IgD-negative memory B cell (primary cell): ENCODE data around the gene VAMP5. TPM values are rescaled to one million over a fixed set of nuclear protein-coding genes. Genes with fewer than 3 reads are reported as not detected.
"Not testable (repeated sequence)": the region's sequence is repeated elsewhere in the genome, so short reads cannot be mapped to it uniquely, and the experiment has no call there.

Experiments
- H3K27ac Mint-ChIP-seq, 3 donors: one replicate each; pipeline ENCODE4 v1.8.0; 2020 to 2022; ENCODE audit warnings: mild to moderate bottlenecking in 3 of 3, mixed read lengths in 3 of 3, moderate library complexity in 1 of 3
- H3K27me3 Mint-ChIP-seq: one replicate; pipeline ENCODE4 v1.8.0; 2021; ENCODE audit warnings: mixed read lengths
- H3K36me3 Mint-ChIP-seq: one replicate; pipeline ENCODE4 v1.8.0; 2020; ENCODE audit warnings: mild to moderate bottlenecking, mixed read lengths
- H3K4me1 Mint-ChIP-seq, 3 donors: one replicate each; pipeline ENCODE4 v1.8.0; 2020 to 2022; ENCODE audit warnings: mixed read lengths in 3 of 3, mild to moderate bottlenecking in 1 of 3
- H3K4me3 Mint-ChIP-seq, 4 donors: one replicate each; pipeline ENCODE4 v1.8.0; 2020 to 2022; ENCODE audit warnings: mild to moderate bottlenecking in 4 of 4, mixed read lengths in 4 of 4, moderate library complexity in 3 of 4
- H3K9me3 Mint-ChIP-seq, 3 donors: one replicate each; pipeline ENCODE4 v1.8.0; 2020 to 2021; ENCODE audit warnings: mixed read lengths in 3 of 3, mild to moderate bottlenecking in 1 of 3
- polyA plus RNA-seq: library from polyadenylated mRNA; unstranded; fragments of 300-500 nt; fragmentation: Illumina TruSeq; gene quantifications from one replicate; pipeline ENCODE4 v1.2.3, GENCODE V29; 2021

Gene VAMP5
- polyA plus RNA-seq = 43.0 TPM

GRCh38 chr2:85584354-85584856 lies at the start of gene VAMP5:
Gene VAMP5, plus strand, starts transcription at chr2:85584431. Its CDS starts 60 bp downstream, at chr2:85584491.
- H3K36me3 Mint-ChIP-seq = peaks cover 8% of the 10 kb centered on the region
- peak within 1 kb of the TSS; percentile 36 to 88 (median 46) for H3K27ac Mint-ChIP-seq
- no peaks in the 10 kb centered on the region for H3K27me3 Mint-ChIP-seq
- peak within 1 kb of the TSS; percentile 65 to 94 (median 88) for H3K4me3 Mint-ChIP-seq
- H3K9me3 Mint-ChIP-seq = no peaks in the 10 kb centered on the region
- peaks cover 23 to 28% (median 28%) of the 10 kb centered on the region in 3 donors for H3K4me1 Mint-ChIP-seq

GRCh38 chr2:85534881-85535280 lies 49.4 kb upstream of the VAMP5 start:
- peak overlapping the region in 1 of 4 donors; percentile 49 for H3K4me3 Mint-ChIP-seq
- H3K27ac Mint-ChIP-seq = no peak overlapping the region
- H3K36me3 Mint-ChIP-seq = no peaks in the 10 kb centered on the region

GRCh38 chr2:85536479-85536878 lies 47.8 kb upstream of the VAMP5 start:
- peaks cover 16 to 23% (median 20%) of the 10 kb centered on the region in 3 donors for H3K4me1 Mint-ChIP-seq
- no peaks in the 10 kb centered on the region for H3K27me3 Mint-ChIP-seq
- peaks cover 2% of the 10 kb centered on the region for H3K36me3 Mint-ChIP-seq
- peaks cover 0 to 2% (median 0%) of the 10 kb centered on the region in 3 donors for H3K9me3 Mint-ChIP-seq
- peak overlapping the region in 2 of 3 donors; percentile 76 to 95 for H3K27ac Mint-ChIP-seq
- H3K4me3 Mint-ChIP-seq = peak overlapping the region in 1 of 4 donors; percentile 95

More at GRCh38 chr2:85534881-85535280, 49.4 kb upstream of the VAMP5 start:
- H3K9me3 Mint-ChIP-seq = peaks cover 0 to 2% (median 0%) of the 10 kb centered on the region in 3 donors
- peaks cover 2% of the 10 kb centered on the region for H3K27me3 Mint-ChIP-seq
- H3K4me1 Mint-ChIP-seq = peaks cover 7 to 8% (median 8%) of the 10 kb centered on the region in 3 donors

- H3K27ac Mint-ChIP-seq = peak overlapping the region; percentile 93 to 98 (median 95)
- peaks cover 0 to 2% (median 0%) of the 10 kb centered on the region in 3 donors for H3K9me3 Mint-ChIP-seq
These were observed 46.4 kb upstream of the VAMP5 start for GRCh38 chr2:85537600-85538506.

GRCh38 chr2:85538507-85539360 lies 45.5 kb upstream of the VAMP5 start, which contains the start of gene MAT2A:
Gene MAT2A, plus strand, starts transcription at chr2:85539168. Its CDS starts 120 bp downstream, at chr2:85539288.
- peaks cover 3% of the 10 kb centered on the region for H3K36me3 Mint-ChIP-seq
- no peaks in the 10 kb centered on the region for H3K27me3 Mint-ChIP-seq
- peak within 1 kb of the TSS; percentile 94 to 98 (median 95) for H3K27ac Mint-ChIP-seq
- peaks cover 24 to 34% (median 25%) of the 10 kb centered on the region in 3 donors for H3K4me1 Mint-ChIP-seq
- H3K9me3 Mint-ChIP-seq = peaks cover 0 to 2% (median 0%) of the 10 kb centered on the region in 3 donors
- H3K4me3 Mint-ChIP-seq = peak within 1 kb of the TSS; percentile 94 to 98 (median 96)

More at GRCh38 chr2:85537600-85538506, 46.4 kb upstream of the VAMP5 start:
- Mint-ChIP-seq H3K36me3 (peaks cover 3% of the 10 kb centered on the region), H3K27me3 (no peaks in the 10 kb centered on the region), H3K4me1 (peaks cover 21 to 33% (median 23%) of the 10 kb centered on the region in 3 donors), H3K4me3 (peak overlapping the region; percentile 94 to 98 (median 96))

DNA sequence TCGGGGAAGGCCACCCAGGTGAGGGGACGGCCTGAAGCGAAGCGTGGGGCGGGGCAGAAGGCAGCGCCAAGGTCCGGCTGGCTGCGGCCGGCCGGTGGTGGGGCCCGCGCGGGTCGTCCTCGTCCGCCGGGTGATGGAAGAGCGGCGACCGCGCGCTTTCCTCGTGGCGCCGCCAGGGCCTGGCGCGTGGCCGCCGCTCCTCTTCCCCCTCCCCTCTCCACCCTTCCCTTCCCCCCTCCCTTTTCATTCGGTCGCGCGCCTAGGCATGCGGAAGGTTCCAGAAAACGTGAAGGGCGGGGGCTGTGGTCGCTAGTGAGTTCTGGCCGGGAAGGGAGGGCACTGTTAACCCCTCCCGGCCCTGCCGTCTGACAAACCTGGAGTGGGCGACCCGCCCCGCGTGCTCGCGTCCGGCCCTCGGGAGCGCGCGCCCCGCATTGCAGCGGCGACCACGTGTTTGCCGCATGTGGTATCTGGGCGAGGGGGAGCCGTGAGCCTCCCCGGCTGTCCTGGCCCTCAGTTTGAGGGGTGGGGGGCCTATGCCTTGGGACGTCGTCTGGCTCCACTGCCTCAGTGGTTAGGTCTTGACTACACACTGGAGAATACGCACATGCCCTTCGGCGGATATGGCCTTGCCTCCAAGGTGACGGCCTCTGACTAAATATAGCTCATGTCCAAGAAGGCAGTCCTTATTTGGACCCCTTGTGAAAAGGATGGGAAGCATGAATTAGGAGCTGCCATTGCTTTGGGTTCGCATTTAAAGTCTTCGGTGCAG lies 44.7 kb upstream of the VAMP5 start:
- peaks cover 0 to 2% (median 0%) of the 10 kb centered on the region in 3 donors for H3K9me3 Mint-ChIP-seq
- H3K4me3 Mint-ChIP-seq = peak overlapping the region; percentile 94 to 98 (median 96)
- H3K27me3 Mint-ChIP-seq = no peaks in the 10 kb centered on the region
- H3K4me1 Mint-ChIP-seq = peaks cover 24 to 35% (median 25%) of the 10 kb centered on the region in 3 donors
- peaks cover 3% of the 10 kb centered on the region for H3K36me3 Mint-ChIP-seq
- peak overlapping the region; percentile 94 to 98 (median 95) for H3K27ac Mint-ChIP-seq

DNA sequence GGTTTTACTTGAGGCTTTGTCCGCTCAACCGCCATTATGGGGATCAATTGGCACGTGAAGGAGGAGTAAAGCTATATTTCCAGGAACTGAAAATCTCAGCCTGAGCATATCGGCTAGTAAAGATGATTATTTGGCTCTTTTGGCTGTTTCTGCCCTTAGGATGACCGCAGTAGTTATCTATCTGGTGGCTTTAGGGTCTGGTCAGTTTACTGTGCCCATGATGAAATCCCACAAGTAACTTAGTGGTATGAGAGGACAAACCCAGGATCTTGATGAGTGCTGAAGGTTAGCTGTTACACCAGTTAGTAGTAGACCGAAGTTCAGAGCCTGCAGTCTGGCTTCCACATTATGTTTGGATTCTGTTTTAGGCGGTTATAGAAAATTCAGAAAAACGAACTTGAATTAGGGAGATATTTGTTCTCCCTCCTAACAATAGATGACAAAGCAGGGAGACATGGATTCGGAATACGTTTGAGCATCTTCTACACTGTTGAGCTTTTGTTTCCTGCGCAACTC lies 44.0 kb upstream of the VAMP5 start:
- Mint-ChIP-seq H3K36me3 (peaks cover 3% of the 10 kb centered on the region), H3K4me1 (peaks cover 21 to 35% (median 25%) of the 10 kb centered on the region in 3 donors), H3K27ac (peak overlapping the region; percentile 94 to 95 (median 94)), H3K9me3 (peaks cover 0 to 2% (median 0%) of the 10 kb centered on the region in 3 donors), H3K4me3 (peak overlapping the region; percentile 94 to 98 (median 96)), H3K27me3 (no peaks in the 10 kb centered on the region)

DNA sequence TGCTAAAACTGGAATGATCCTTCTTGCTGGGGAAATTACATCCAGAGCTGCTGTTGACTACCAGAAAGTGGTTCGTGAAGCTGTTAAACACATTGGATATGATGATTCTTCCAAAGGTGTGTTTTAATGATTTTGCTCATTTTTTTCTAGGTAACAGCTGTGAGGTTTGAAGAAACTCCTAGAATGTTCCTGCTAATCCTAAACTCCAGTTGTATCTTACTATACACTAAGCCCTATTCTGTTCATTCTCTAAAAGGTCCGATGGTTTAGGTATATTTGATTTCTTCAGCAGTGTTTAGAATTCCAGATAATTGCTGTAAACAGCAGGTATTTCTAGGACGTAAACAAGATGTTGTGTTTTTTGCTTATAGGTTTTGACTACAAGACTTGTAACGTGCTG lies 43.0 kb upstream of the VAMP5 start:
- H3K4me1 Mint-ChIP-seq = peaks cover 21 to 35% (median 25%) of the 10 kb centered on the region in 3 donors

DNA sequence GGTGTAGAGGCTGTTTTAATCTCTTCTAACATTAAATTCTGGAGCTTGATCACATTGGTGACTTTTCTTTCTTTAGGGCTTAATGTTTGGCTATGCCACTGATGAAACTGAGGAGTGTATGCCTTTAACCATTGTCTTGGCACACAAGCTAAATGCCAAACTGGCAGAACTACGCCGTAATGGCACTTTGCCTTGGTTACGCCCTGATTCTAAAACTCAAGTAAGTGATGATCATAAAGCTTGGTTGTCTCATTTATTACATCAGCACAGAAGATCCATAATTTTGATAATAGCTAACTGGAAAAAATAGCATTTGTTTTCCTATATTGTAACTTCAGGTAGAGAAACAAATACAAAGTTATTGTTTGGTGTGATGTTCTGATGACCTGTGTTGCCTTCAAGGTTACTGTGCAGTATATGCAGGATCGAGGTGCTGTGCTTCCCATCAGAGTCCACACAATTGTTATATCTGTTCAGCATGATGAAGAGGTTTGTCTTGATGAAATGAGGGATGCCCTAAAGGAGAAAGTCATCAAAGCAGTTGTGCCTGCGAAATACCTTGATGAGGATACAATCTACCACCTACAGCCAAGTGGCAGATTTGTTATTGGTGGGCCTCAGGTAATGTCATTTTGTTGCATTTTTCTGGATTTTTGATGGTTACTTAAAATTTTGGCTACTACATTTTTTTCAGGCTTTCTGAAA lies 42.3 kb upstream of the VAMP5 start:
- peak overlapping the region in 2 of 3 donors; percentile 57 to 79 for H3K27ac Mint-ChIP-seq
- peaks cover 21 to 35% (median 25%) of the 10 kb centered on the region in 3 donors for H3K4me1 Mint-ChIP-seq
- no peaks in the 10 kb centered on the region for H3K27me3 Mint-ChIP-seq
- peaks cover 3% of the 10 kb centered on the region for H3K36me3 Mint-ChIP-seq
- H3K4me3 Mint-ChIP-seq = peak overlapping the region in 2 of 4 donors; percentile 39 to 74
- H3K9me3 Mint-ChIP-seq = no peaks in the 10 kb centered on the region

More for the DNA sequence above, 43.0 kb upstream of the VAMP5 start:
- Mint-ChIP-seq H3K27me3 (no peaks in the 10 kb centered on the region), H3K36me3 (peaks cover 3% of the 10 kb centered on the region), H3K4me3 (peak overlapping the region in 3 of 4 donors; percentile 7 to 97 (median 74)), H3K9me3 (peaks cover 0 to under 1% (median 0%) of the 10 kb centered on the region in 3 donors), H3K27ac (peak overlapping the region in 2 of 3 donors; percentile 94 to 95)

DNA sequence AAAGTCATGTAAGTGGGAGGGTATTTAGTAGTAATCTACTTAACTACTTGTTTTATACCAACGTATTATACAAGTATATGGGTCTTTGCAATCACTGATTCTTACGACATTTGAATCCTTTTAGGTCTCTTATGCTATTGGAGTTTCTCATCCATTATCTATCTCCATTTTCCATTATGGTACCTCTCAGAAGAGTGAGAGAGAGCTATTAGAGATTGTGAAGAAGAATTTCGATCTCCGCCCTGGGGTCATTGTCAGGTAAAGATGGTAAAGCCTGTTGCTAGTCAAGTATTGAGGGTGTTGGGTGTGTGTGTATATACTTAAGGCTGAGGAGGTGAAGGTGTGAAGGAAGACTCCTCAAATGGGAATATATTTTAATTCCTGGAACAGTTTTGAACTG lies 41.5 kb upstream of the VAMP5 start:
- peaks cover 17 to 31% (median 22%) of the 10 kb centered on the region in 3 donors for H3K4me1 Mint-ChIP-seq
- peaks cover 3% of the 10 kb centered on the region for H3K36me3 Mint-ChIP-seq
- H3K4me3 Mint-ChIP-seq = peak overlapping the region in 2 of 4 donors; percentile 28 to 74
- H3K9me3 Mint-ChIP-seq = no peaks in the 10 kb centered on the region
- no peaks in the 10 kb centered on the region for H3K27me3 Mint-ChIP-seq
- peak overlapping the region in 1 of 3 donors; percentile 57 for H3K27ac Mint-ChIP-seq

- H3K4me3 Mint-ChIP-seq, H3K27me3 Mint-ChIP-seq, H3K9me3 Mint-ChIP-seq, H3K36me3 Mint-ChIP-seq, H3K27ac Mint-ChIP-seq: not testable (repeated sequence)
- H3K4me1 Mint-ChIP-seq = peaks cover 17 to 28% (median 19%) of the 10 kb centered on the region in 3 donors
These were observed 40.0 kb upstream of the VAMP5 start for GRCh38 chr2:85544254-85544691.

DNA sequence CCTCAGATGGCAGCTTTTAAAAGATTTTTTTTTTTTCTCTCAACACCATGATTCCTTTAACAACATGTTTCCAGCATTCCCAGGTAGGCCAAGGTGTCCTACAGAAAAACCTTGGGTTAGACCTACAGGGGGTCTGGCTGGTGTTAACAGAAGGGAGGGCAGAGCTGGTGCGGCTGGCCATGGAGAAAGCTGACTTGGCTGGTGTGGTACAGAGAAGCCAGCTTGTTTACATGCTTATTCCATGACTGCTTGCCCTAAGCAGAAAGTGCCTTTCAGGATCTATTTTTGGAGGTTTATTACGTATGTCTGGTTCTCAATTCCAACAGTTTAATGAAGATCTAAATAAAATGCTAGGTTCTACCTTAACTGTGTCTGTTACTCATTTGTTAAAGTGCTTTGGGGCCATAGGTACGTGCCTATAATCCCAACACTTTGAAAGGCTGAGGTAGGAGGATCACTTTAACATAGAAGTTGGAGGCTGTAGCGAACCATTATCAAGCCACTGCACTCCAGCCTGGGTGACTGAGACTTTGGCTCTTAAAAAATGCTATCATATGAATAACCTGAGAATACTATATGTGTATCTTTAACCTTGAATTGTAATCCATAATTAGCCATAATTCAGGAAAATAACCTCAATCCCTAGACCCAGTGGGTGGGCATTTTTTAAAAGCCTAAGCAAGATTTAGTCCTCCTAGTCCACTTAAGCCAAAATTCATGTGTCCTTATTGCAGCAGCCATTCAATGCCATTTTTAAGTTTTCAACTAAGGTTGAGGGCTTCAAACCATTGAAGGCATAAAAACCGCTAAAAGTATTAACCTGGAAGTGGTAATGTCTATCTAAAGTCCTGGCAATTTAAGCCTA lies 39.1 kb upstream of the VAMP5 start:
- Mint-ChIP-seq H3K27ac (peak overlapping the region in 1 of 3 donors; percentile 31), H3K4me1 (peaks cover 17 to 24% (median 17%) of the 10 kb centered on the region in 3 donors)
- not testable (repeated sequence) for H3K9me3 Mint-ChIP-seq, H3K36me3 Mint-ChIP-seq, H3K27me3 Mint-ChIP-seq, H3K4me3 Mint-ChIP-seq
